Neural crest cell (in vitro differentiated cells): ENCODE measurements around the gene CBX2. TPM values are rescaled to one million over a fixed set of nuclear protein-coding genes. Genes with fewer than 3 reads are reported as not detected.
"Not testable (repeated sequence)": the region's sequence is repeated elsewhere in the genome, so short reads cannot be mapped to it uniquely, and the experiment has no call there.

Source experiments
- DNase-seq: peaks from one replicate; pipeline ENCODE4 v3.0.0; 2021; ENCODE audit warnings: low read depth, mixed read lengths, low spot score
- H3K27ac Mint-ChIP-seq: one replicate; pipeline ENCODE4 v1.8.0; 2021; ENCODE audit warnings: mild to moderate bottlenecking, mixed read lengths; ENCODE audit not compliant: unreplicated experiment
- H3K27me3 Mint-ChIP-seq: 2 replicates; pipeline ENCODE4 v1.8.0; 2021; ENCODE audit warnings: low read depth, mild to moderate bottlenecking, mixed read lengths
- H3K36me3 Mint-ChIP-seq: 2 replicates; pipeline ENCODE4 v1.8.0; 2021; ENCODE audit warnings: low read depth, mild to moderate bottlenecking, mixed read lengths
- H3K4me1 Mint-ChIP-seq: 2 replicates; pipeline ENCODE4 v1.8.0; 2021; ENCODE audit warnings: mixed read lengths
- H3K4me3 Mint-ChIP-seq: one replicate; pipeline ENCODE4 v1.8.0; 2021; ENCODE audit warnings: mild to moderate bottlenecking, mixed read lengths
- H3K9me3 Mint-ChIP-seq: 2 replicates; pipeline ENCODE4 v1.8.0; 2021; ENCODE audit warnings: mixed read lengths
- CTCF ChIP-seq: fragments of 200-600 bp; sonication (generic); conservative IDR thresholded peaks from 2 replicates; pipeline ENCODE4 v1.5.0; 2021; ENCODE audit warnings: antibody characterized with exemption, mild to moderate bottlenecking
- total RNA-seq: library from RNA; stranded (reverse); gene quantifications from 2 replicates; pipeline ENCODE4 v1.2.1, GENCODE V29; 2021

CBX2 gene
- total RNA-seq, 1 donor from 2014 or later = 101 TPM

GRCh38 chr17:79769570-79770506 lies 8.1 kb upstream of the CBX2 start:
- TF ChIP-seq CTCF = no peak
- H3K27ac Mint-ChIP-seq = no peak overlapping the region

GRCh38 chr17:79771276-79771675 lies 6.7 kb upstream of the CBX2 start:
- Mint-ChIP-seq H3K9me3 (no peaks in the 10 kb centered on the region), H3K27me3 (peaks cover 4% of the 10 kb centered on the region), H3K4me3 (no peak overlapping the region), H3K4me1 (peaks cover 18% of the 10 kb centered on the region), H3K36me3 (no peaks in the 10 kb centered on the region), H3K27ac (no peak overlapping the region)
- DNase-seq = no peak
- TF ChIP-seq CTCF = no peak

More at GRCh38 chr17:79769570-79770506, 8.1 kb upstream of the CBX2 start:
- Mint-ChIP-seq H3K36me3 (no peaks in the 10 kb centered on the region), H3K9me3 (no peaks in the 10 kb centered on the region), H3K27me3 (peaks cover 4% of the 10 kb centered on the region), H3K4me1 (peaks cover 9% of the 10 kb centered on the region), H3K4me3 (no peak overlapping the region)
- DNase-seq = no peak

- H3K36me3 Mint-ChIP-seq, H3K27me3 Mint-ChIP-seq, H3K9me3 Mint-ChIP-seq, H3K4me3 Mint-ChIP-seq, H3K27ac Mint-ChIP-seq, DNase-seq: not testable (repeated sequence)
- H3K4me1 Mint-ChIP-seq = peaks cover 30% of the 10 kb centered on the region
Observed at GRCh38 chr17:79772726-79773125, 5.2 kb upstream of the CBX2 start.

GRCh38 chr17:79774561-79774975 lies 3.4 kb upstream of the CBX2 start:
- peak overlapping the region; percentile 65 for H3K4me3 Mint-ChIP-seq
- H3K27ac Mint-ChIP-seq = no peak overlapping the region

GRCh38 chr17:79775632-79776031 lies 2.3 kb upstream of the CBX2 start:
- no peak for DNase-seq
- Mint-ChIP-seq H3K36me3 (peaks cover 6% of the 10 kb centered on the region), H3K4me3 (peak overlapping the region; percentile 82), H3K9me3 (no peaks in the 10 kb centered on the region), H3K27ac (no peak overlapping the region), H3K27me3 (peaks cover 9% of the 10 kb centered on the region), H3K4me1 (peaks cover 49% of the 10 kb centered on the region)
- no peak for TF ChIP-seq CTCF

More at GRCh38 chr17:79774561-79774975, 3.4 kb upstream of the CBX2 start:
- H3K9me3 Mint-ChIP-seq = no peaks in the 10 kb centered on the region
- TF ChIP-seq CTCF = no peak
- peaks cover 9% of the 10 kb centered on the region for H3K27me3 Mint-ChIP-seq
- DNase-seq = no peak
- H3K4me1 Mint-ChIP-seq = peaks cover 38% of the 10 kb centered on the region
- no peaks in the 10 kb centered on the region for H3K36me3 Mint-ChIP-seq
